Rectal smooth muscle tissue (tissue), 1 donor: Measurements from ENCODE around the gene DSN1.
A peak's percentile ranks its signal among the peaks of the same experiment; 100 is the strongest.

ENCODE experiments used
- H3K27ac ChIP-seq: one replicate; pipeline ENCODE4 v1.7.0; 2013; ENCODE audit warnings: low read depth, low read length, inconsistent platforms
- H3K27me3 ChIP-seq: one replicate; pipeline ENCODE4 v1.7.0; 2013; ENCODE audit warnings: low read length; ENCODE audit not compliant: control insufficient read depth, insufficient read depth
- H3K36me3 ChIP-seq: one replicate; pipeline ENCODE4 v1.7.0; 2013; ENCODE audit warnings: low read length; ENCODE audit not compliant: control insufficient read depth, insufficient read depth
- H3K4me1 ChIP-seq: one replicate; pipeline ENCODE4 v1.7.0; 2013; ENCODE audit warnings: low read length; ENCODE audit not compliant: control insufficient read depth, insufficient read depth
- H3K4me3 ChIP-seq: one replicate; pipeline ENCODE4 v1.7.0; 2013; ENCODE audit warnings: low read length
- H3K9ac ChIP-seq: one replicate; pipeline ENCODE4 v1.7.0; 2013; ENCODE audit warnings: low read length

DSN1 gene, protein sequence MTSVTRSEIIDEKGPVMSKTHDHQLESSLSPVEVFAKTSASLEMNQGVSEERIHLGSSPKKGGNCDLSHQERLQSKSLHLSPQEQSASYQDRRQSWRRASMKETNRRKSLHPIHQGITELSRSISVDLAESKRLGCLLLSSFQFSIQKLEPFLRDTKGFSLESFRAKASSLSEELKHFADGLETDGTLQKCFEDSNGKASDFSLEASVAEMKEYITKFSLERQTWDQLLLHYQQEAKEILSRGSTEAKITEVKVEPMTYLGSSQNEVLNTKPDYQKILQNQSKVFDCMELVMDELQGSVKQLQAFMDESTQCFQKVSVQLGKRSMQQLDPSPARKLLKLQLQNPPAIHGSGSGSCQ

DNA sequence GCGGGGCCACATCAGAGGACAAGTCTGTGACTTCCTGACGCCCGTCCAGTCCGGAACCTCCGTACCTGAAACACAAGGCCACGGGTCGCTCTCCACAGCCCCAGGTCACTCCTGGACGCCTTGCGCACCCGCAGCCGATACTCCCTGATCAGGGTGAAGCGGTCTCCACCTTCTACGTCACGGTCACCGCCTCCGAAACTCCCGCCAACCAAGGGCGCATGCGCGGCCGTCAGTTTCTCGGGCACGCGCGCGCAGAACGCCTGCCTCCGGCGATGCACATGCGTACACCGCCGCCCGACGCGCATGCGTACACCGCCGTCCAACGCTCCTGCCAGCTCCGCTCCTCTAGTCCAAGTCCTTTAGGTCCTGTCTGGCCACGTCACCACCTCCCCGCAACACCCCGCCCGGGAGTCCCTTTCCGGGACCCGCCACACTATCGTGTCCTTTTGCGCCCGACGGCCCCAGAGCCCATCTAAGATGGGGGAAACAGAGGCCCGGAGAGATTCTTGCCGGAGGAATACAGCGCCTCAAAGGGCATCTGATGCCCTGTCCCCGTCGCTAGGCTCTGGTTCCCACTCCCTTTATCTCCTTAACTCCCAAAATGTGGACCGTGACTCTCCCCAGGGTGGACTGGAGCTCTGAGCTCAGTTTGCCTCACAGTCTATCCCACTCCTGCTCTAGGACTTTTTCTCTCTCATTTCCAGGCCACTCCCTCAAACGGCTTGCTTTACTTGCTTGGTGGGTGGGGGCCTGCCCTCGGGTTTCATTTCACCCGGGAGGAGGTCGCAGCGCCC lies at the start of gene DSN1:
Gene DSN1, minus strand, starts transcription at position 167 of the 794 bp plus-strand sequence. CDS start 2,305 bp downstream, outside the sequence.
- H3K4me3 ChIP-seq, result peak within 1 kb of the TSS; percentile 94
- H3K36me3 ChIP-seq, result no peaks in the 10 kb centered on the region
- peak within 1 kb of the TSS; percentile 96 for H3K9ac ChIP-seq
- no peaks in the 10 kb centered on the region for H3K27me3 ChIP-seq
- no peaks in the 10 kb centered on the region for H3K4me1 ChIP-seq
- H3K27ac ChIP-seq, result peak within 1 kb of the TSS; percentile 98

DNA sequence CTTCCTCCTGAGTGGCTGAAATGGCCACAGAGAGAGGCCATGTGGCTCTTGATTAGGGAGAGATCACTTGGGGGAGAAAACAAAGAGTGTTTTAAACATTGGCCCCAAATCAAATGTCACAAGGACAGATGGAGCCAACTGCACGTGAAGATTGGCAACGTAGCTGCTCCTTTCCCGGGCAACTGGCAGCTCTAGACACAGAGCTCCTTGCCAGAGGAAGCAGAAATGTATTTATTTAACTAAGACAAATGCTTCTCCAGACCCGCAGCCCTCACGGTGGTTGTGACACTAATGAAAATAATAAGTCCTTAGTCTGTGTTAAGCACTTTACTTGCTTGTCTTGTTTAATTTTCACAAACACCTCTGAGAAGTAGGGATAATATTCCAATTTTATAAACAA lies 49.6 kb upstream of the DSN1 start:
- H3K36me3 ChIP-seq, result peaks cover 7% of the 10 kb centered on the region
- H3K27ac ChIP-seq, result peak overlapping the region; percentile 69
- H3K4me3 ChIP-seq, result no peak overlapping the region
- peaks cover 21% of the 10 kb centered on the region for H3K4me1 ChIP-seq
- H3K27me3 ChIP-seq, result no peaks in the 10 kb centered on the region
- H3K9ac ChIP-seq, result no peak overlapping the region

DNA sequence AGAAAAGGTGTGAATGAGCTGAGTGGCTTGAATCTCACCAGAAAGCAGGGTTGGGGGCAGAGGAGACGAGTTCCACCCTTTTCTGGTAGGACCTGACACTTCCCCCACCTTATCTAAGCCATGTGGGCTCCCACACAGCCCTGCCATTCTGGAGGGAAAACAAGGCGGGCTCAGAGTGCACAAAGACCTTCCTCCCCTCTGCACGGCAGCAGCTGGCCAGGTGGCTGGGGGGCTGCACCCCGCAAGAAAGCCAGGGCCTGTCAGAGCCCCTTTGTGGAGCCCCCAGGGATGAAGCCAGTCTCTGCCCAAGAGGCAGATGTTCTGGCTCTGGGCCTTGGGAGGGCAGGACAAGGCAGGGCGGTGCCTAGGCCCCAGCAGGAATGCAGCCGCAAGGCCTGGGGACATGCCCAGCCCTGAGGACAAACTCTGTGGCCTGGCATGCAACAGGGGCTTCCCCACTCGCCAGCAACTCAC lies 48.4 kb upstream of the DSN1 start:
- peaks cover 16% of the 10 kb centered on the region for H3K4me1 ChIP-seq
- H3K4me3 ChIP-seq, result no peak overlapping the region
- peaks cover 4% of the 10 kb centered on the region for H3K36me3 ChIP-seq
- H3K9ac ChIP-seq, result no peak overlapping the region
- no peaks in the 10 kb centered on the region for H3K27me3 ChIP-seq
- H3K27ac ChIP-seq, result peak overlapping the region; percentile 40

DNA sequence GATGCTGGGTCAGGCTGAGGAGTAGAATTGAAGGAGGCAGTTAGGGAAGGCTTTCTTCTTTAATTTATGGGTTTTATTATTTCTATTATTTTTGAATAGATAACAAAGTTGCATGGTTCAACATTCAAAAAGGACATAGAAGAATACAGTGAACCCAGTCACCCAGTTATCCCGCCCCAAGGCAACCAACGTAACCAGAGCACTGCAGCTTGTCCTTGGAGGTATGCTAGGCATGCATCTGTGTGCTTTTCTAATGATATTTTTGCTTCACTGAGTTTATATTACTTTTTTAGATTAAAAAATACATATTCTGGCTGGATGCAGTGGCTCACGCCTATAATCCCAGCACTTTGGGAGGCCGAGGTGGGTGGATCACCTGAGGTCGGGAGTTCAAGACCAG lies 47.4 kb upstream of the DSN1 start:
- Histone ChIP-seq H3K4me1 (peaks cover 16% of the 10 kb centered on the region), H3K27ac (no peak overlapping the region), H3K4me3 (no peak overlapping the region), H3K9ac (no peak overlapping the region), H3K27me3 (no peaks in the 10 kb centered on the region), H3K36me3 (peaks cover 4% of the 10 kb centered on the region)

DNA sequence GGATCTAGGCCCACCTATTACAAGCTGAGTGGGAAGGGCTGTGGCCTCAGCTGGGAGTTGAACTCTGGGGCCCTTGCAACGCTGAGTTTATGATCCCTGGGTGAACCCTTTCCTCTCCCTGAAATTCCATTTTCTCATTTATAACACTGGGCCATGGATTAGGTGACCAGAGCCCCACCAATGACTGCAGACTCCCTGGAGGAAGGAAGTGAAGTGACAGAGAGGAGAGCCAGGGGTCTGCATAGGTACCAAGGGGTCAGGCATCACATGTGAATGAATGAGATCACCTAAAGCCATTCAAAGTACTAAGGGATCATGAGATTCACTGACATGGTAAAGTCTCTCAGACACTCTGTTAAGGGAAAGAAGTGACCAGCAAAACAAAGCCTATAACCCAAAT lies 46.5 kb upstream of the DSN1 start:
- H3K36me3 ChIP-seq, result peaks cover 5% of the 10 kb centered on the region
- H3K27me3 ChIP-seq, result no peaks in the 10 kb centered on the region
- peak overlapping the region; percentile 34 for H3K27ac ChIP-seq
- peaks cover 13% of the 10 kb centered on the region for H3K4me1 ChIP-seq
- no peak overlapping the region for H3K4me3 ChIP-seq
- H3K9ac ChIP-seq, result no peak overlapping the region

DNA sequence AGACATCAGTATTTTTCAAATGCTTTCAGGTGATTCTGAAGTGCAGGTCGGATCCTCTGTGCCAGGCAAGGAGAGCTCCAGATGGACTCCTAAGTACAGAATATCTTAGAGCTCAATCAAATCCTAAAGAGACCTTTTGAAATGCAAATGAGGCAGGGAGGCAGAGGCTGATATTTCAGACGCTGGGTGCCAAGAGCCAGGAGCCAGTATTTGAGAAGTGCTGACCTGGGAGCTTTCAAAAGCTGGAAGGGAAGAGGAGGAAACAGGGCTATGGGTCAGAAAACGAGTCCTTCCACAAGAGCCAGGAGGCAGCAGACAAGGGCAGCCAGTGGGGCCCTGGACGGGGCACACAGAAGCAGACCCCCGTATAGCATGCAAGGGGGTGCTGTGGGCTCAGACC lies 46.1 kb upstream of the DSN1 start:
- Histone ChIP-seq H3K9ac (no peak overlapping the region), H3K4me3 (no peak overlapping the region), H3K27me3 (no peaks in the 10 kb centered on the region), H3K4me1 (peaks cover 13% of the 10 kb centered on the region), H3K27ac (peak overlapping the region; percentile 34), H3K36me3 (peaks cover 6% of the 10 kb centered on the region)

DNA sequence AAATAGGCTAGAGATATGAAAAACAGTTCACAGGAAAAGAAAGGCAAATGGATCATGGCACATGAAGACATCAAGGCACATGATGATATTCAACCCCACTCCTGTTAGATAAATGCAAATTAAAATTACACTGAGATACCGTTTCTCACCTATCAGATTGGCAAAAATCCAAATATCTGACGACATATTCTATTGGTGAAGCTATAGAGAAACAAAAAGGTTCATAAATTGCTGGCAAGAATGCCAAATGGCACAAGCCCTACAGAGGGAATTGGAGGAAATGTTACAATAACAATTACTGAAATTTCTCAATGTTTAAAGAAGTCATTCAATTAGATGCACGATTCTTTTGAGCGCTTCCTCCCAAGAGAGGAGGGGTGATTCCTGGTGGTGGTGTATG lies 45.3 kb upstream of the DSN1 start:
- no peak overlapping the region for H3K9ac ChIP-seq
- H3K4me1 ChIP-seq, result peaks cover 13% of the 10 kb centered on the region
- peaks cover 6% of the 10 kb centered on the region for H3K36me3 ChIP-seq
- H3K27ac ChIP-seq, result no peak overlapping the region
- no peak overlapping the region for H3K4me3 ChIP-seq
- no peaks in the 10 kb centered on the region for H3K27me3 ChIP-seq

DNA sequence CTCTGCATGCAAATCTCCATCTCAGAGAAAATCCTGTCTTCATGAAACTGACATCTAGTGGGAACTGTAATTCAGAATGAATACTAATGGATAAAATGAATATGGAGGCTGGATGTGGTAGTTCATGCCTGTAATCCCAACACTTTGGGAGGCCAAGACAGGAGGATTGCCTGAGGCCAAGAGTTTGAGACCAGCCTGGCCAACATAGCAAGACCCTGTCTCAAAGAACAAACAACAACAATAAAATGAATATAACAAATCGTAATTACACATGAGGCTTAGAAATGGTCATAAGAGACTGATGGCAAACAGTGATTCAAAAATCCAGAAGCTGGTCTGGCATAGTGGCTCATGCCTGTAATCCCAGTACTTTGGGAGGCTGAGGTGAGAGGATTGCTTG lies 44.6 kb upstream of the DSN1 start:
- no peak overlapping the region for H3K9ac ChIP-seq
- peaks cover 6% of the 10 kb centered on the region for H3K36me3 ChIP-seq
- H3K27me3 ChIP-seq, result no peaks in the 10 kb centered on the region
- H3K4me1 ChIP-seq, result peaks cover 11% of the 10 kb centered on the region
- no peak overlapping the region for H3K27ac ChIP-seq
- no peak overlapping the region for H3K4me3 ChIP-seq

DNA sequence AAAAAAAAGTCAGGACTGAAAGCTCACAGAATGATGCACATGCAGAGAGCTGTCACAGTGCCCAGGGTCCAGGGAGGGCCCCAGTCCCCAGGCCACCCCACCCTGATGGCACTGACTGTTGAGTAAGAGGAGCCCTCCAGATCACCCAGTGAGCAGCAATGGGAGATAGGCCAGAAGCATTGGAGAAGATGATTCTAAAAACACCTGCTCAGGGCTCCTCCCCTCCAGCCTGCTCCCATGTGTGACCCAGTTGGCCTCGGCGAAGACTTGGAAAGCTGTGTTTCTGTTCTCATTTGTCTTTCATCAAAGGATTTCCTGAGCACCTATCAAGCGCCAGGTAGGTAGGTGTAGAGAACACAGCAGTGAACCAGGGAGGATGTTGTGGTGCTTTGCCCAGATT lies 43.9 kb upstream of the DSN1 start:
- Histone ChIP-seq H3K9ac (no peak overlapping the region), H3K4me3 (no peak overlapping the region), H3K27ac (no peak overlapping the region), H3K36me3 (peaks cover 9% of the 10 kb centered on the region), H3K4me1 (peaks cover 8% of the 10 kb centered on the region), H3K27me3 (no peaks in the 10 kb centered on the region)

DNA sequence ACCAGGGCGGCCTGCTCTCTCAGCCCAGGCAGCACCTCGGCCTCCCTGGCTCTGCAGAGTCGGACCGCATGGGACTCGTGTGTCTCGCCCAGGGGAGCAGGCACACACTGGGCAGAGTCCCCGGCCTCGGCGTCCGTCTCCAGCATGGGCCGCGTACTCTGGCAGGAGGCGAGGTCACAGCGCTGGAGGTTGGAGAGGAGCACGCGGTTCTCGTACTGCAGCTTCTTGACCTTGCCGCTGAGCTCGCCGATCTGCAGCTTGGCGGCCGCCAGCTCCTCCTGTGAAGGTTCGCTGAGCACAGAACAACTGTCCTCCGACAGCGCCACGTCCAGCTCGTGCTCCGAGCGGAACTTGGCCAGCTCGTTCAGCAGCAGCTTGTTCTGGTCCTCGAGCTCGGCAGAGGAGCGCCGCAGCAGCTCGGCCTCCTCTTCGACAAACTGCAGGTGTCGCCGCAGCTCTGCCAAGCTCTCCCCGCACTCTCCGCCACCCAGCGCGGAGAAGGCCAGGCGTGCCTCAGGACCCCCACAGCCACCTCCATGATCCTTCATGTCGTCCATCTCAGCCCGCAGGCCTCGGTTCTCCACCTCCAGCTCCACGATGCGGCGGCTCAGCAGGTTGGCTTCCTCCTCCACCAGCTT lies 42.0 kb upstream of the DSN1 start:
- peaks cover 12% of the 10 kb centered on the region for H3K36me3 ChIP-seq

DNA sequence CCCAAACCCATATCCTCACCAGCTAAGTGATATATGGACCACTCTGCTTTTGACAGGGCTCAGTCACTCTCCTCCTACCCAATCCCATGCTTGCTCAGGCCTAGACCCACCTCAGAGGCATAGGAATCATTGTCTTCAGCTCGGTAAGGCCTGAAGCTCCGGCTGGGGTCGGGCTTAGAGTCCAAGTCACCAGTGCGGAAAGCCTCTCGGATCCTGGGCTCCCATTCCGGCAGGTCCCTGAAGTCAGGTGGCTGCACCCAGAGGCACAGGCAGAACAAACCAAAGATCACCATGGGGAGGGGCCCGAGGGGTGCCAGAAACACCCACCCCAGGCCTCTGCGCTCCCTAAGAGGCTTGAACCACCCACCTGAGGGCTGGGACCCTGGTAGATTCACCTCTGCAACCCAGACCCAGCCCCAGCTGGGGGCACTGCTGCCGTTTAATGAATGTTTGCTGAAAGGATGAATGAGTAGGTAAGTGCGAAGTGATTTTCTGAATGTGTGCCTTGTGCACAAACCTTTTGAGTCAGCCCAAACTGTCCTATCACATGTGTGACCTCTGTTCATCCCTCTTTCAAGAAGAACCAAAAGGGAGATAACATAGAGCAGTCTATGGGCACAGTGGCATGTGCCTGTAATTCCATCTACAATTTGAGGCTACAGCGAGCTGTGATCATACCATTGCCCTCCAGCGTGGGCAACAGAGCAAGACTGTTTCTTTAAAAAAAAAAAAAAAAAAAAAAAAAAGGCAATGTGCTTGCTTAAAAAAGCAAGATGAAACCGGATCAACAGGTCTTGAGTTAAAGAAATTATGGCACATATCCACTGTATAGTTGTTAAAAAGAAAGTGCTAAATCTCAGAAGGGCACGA lies 39.3 kb upstream of the DSN1 start:
- no peaks in the 10 kb centered on the region for H3K4me1 ChIP-seq
- H3K27me3 ChIP-seq, result no peaks in the 10 kb centered on the region
- H3K36me3 ChIP-seq, result peaks cover 18% of the 10 kb centered on the region
- H3K27ac ChIP-seq, result no peak overlapping the region
- H3K9ac ChIP-seq, result no peak overlapping the region
- H3K4me3 ChIP-seq, result no peak overlapping the region

More for the DNA sequence above, 42.0 kb upstream of the DSN1 start:
- Histone ChIP-seq H3K27me3 (no peaks in the 10 kb centered on the region), H3K4me1 (no peaks in the 10 kb centered on the region), H3K4me3 (no peak overlapping the region), H3K9ac (no peak overlapping the region), H3K27ac (no peak overlapping the region)
